ENCODE measurements around the gene TTC39A.

- no peak for TF ChIP-seq SUZ12 (IDR thresholded peaks at IDR 0.05; ENCODE audit: extremely low read depth, insufficient read depth, insufficient read length)
- no peak for TF ChIP-seq YY1 (IDR thresholded peaks at IDR 0.05; ENCODE audit: insufficient read depth, insufficient read length)
These were observed 80.9 kb downstream of the TTC39A start for GRCh38 chr1:51249445-51249844.

Data from NT2/D1 (cell line).